Stimulated activated CD8-positive, alpha-beta memory T cell treated with anti-CD3 and anti-CD28 coated beads, Interleukin-15, amount 100 ng/mL, for 24 hours (primary cell): ENCODE results near the gene C17orf78.
"Not testable (repeated sequence)": the region's sequence is repeated elsewhere in the genome, so short reads cannot be mapped to it uniquely, and the experiment has no call there.

ENCODE experiments used
- DNase-seq: peaks from one replicate; pipeline ENCODE4 v3.0.0-alpha.2; 2020; ENCODE audit warnings: low read depth

The C17orf78 gene

DNA sequence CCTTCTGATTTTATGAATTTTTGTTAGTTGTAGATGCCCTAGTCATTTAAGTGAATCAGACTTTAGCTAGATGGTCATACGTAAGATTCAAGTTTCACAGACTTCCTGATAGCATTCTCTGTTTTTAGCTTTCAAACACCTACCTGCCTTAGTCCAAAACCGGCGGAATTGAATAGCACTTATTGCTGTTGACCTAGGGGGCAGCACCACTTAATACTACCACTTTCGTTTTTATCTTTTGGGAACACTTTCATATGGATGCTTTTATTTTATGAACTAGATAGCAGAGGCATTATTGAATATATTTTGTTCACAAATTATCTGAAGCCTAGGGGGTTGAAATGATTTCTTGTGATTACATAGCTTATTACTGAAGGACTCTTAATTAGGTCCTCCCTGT, 62.4 kb downstream of the C17orf78 start:
- DNase-seq, result no peak

DNA sequence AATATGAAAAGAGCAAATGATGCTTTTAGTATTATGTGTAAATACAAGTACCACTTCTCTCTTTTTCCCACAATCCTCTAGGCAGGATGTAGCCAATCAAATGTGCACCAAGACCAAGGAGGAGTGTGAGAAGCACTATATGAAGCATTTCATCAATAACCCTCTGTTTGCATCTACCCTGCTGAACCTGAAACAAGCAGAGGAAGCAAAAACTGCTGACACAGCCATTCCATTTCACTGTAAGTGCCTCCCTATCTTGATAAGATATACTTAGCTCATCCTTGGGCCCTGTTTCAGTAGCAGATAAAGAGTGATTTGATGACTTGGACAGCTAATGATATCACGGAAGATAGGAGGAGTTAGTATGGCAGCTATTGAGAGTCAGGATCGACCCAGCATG, 64.6 kb downstream of the C17orf78 start:
- no peak for DNase-seq

DNA sequence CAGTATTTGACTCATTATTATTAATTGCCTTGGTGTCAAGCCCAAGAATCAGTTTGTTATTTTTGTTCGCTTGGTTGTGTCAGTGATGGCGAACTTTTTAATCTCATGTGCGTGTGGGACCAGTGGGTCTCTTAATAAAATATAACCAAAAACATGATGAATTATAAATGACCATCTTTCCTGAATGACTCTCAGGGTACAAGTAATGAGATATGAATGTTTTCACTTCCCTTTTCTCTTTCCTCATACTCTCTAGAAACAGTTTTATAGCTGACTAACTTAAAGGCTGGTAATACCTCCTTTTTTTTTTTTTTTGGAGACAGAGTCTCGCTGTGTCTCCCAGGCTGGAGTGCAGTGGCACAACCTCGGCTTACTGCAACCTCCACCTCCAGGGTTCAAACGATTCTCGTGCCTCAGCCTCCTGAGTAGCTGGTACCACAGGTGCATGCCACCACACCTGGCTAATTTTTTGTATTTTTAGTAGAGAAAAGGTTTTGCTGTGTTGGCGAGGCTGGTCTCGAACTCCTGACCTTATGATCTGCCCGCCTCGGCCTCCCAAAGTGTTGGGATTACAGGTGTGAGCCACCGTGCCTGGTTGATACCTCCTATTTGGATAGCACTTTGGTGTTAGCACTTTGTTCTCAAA, 65.7 kb downstream of the C17orf78 start:
- DNase-seq, result not testable (repeated sequence)
